Loucy (cell line): Measurements from ENCODE around the gene VPS35L.

Experiments
- CTCF ChIP-seq: fragments of 200-600 bp; sonication (generic); conservative IDR thresholded peaks from 2 replicates; pipeline ENCODE4 v1.5.1; 2014; ENCODE audit warnings: mild to moderate bottlenecking, antibody characterized with exemption, low read length
- EZH2phosphoT487 ChIP-seq: fragments of 200-600 bp; IDR thresholded peaks from 2 replicates; pipeline ENCODE4 v1.6.1; 2018; ENCODE audit warnings: antibody characterized with exemption, mild to moderate bottlenecking, moderate library complexity, borderline replicate concordance

GRCh38 chr16:19517424-19518089 lies 37.9 kb upstream of the VPS35L start:
- TF ChIP-seq CTCF (no peak), EZH2phosphoT487 (no peak)
